Right atrium auricular region (tissue), 2 donors: Measurements from ENCODE around the gene RPTOR. TPM values are rescaled to one million over a fixed set of nuclear protein-coding genes. Genes with fewer than 3 reads are reported as not detected.

ENCODE experiments used
- DNase-seq: peaks from one replicate; pipeline ENCODE4 v3.0.0-alpha.2; 2019; ENCODE audit warnings: low spot score
- H3K27ac ChIP-seq, 2 donors: fragments of 200-600 bp; sonication (generic); 1 replicate in 1 of 2; 2 replicates in 1 of 2; pipeline ENCODE4 v1.5.1; 2016 to 2019
- H3K27me3 ChIP-seq, 2 donors: fragments of 200-600 bp; sonication (generic); one replicate each; pipeline versions ENCODE4 v1.5.1 to v1.6.0; 2017 to 2019
- H3K36me3 ChIP-seq: fragments of 200-600 bp; sonication (generic); one replicate; pipeline ENCODE4 v1.5.1; 2016
- H3K4me1 ChIP-seq, 2 donors: fragments of 200-600 bp; sonication (generic); one replicate each; pipeline versions ENCODE4 v1.5.1 to v1.6.0; 2017 to 2019
- H3K4me3 ChIP-seq, 2 donors: fragments of 200-600 bp; sonication (generic); 1 replicate in 1 of 2; 2 replicates in 1 of 2; pipeline ENCODE4 v1.5.1; 2017 to 2019; ENCODE audit warnings: mild to moderate bottlenecking in 1 of 2, moderate library complexity in 1 of 2
- H3K9me3 ChIP-seq, 2 donors: fragments of 200-600 bp; sonication (generic); one replicate each; pipeline ENCODE4 v1.5.1; 2019
- CTCF ChIP-seq, 2 donors: fragments of 200-600 bp; sonication (generic); IDR thresholded peaks; one replicate each; pipeline ENCODE4 v1.5.1; 2019; ENCODE audit warnings: antibody characterized with exemption in 2 of 2
- total RNA-seq, 2 donors: library from RNA; depleted of rRNA; stranded (reverse); fragments of >200 nt; gene quantifications; one replicate each; pipeline ENCODE4 v1.1.0, GENCODE V29; 2016

RPTOR gene
- total RNA-seq, 2 donors from 2014 or later: 19.9 to 22.6 TPM

DNA sequence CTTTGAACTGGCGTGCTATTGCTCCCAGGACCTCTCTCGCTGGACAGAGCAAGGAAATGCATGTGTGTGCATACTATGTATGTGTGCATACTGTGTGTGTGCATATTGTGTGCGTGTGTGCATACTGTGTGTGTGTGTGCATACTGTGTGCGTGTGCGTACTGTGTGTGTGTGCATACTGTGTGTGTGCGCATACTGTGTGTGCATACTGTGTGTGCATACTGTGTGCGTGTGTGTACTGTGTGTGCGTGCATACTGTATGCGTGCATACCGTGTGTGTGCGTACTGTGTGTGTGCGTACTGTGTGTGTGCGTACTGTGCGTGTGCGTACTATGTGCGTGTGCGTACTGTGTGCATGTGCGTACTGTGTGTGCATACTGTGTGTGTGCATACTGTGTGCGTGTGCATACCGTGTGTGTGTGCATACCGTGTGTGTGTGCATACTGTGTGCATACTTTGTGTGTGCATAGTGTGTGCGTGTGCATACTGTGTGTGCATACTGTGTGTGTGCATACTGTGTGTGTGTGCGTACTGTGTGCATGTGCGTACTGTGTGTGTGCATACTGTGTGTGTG is 89.4 kb downstream of the RPTOR start:
- Histone ChIP-seq H3K27ac (no peak overlapping the region), H3K36me3 (no peaks in the 10 kb centered on the region), H3K4me3 (no peak overlapping the region), H3K4me1 (no peaks in the 10 kb centered on the region), H3K9me3 (no peaks in the 10 kb centered on the region), H3K27me3 (no peaks in the 10 kb centered on the region)
- no peak for TF ChIP-seq CTCF (IDR thresholded peaks at IDR 0.05)
- DNase-seq: no peak

DNA sequence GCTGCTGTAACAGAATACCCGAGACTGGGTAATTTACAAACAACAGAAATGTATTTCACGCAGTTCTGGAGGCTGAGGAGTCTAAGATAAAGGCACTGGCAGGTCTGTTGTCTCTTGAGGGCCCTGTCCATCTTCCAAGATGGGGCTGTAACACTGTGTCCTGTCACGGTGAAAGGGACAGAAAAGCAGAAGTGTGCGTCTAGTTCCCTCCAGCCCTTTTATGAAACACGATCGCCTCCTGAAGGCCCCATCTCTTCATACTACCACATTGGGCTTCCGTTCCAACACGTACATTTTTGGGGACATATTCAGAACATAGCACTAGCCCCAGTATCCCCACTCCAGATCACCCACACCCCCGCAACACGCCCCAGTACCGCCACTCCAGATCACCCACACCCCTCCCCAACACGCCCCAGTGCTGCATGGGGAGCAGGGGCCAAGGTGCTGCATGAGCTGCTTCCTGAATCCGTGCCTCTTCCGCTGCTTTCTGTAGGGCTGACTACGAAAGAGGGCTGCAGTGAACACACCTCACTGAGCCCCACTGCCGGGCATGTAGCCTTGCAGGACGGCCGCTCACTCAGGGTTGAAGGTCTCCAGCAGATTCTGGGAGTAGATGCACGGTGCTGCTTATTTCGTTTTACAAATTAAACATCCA is 91.9 kb downstream of the RPTOR start:
- Histone ChIP-seq H3K4me1 (no peaks in the 10 kb centered on the region), H3K36me3 (no peaks in the 10 kb centered on the region), H3K27me3 (no peaks in the 10 kb centered on the region), H3K4me3 (no peak overlapping the region), H3K9me3 (no peaks in the 10 kb centered on the region), H3K27ac (no peak overlapping the region)
- no peak for DNase-seq
- no peak for TF ChIP-seq CTCF (IDR thresholded peaks at IDR 0.05)

- H3K36me3 ChIP-seq: no peaks in the 10 kb centered on the region
- H3K27ac ChIP-seq: no peak overlapping the region
- H3K4me3 ChIP-seq: no peak overlapping the region
- no peaks in the 10 kb centered on the region for H3K9me3 ChIP-seq
- TF ChIP-seq CTCF (IDR thresholded peaks at IDR 0.05): no peak
- no peaks in the 10 kb centered on the region for H3K27me3 ChIP-seq
- H3K4me1 ChIP-seq: no peaks in the 10 kb centered on the region
- DNase-seq: no peak
Measured at GRCh38 chr17:80637048-80637781, 92.6 kb downstream of the RPTOR start.

- Histone ChIP-seq H3K27ac (no peak overlapping the region), H3K27me3 (no peaks in the 10 kb centered on the region), H3K9me3 (no peaks in the 10 kb centered on the region), H3K4me1 (no peaks in the 10 kb centered on the region), H3K36me3 (no peaks in the 10 kb centered on the region), H3K4me3 (no peak overlapping the region)
- TF ChIP-seq CTCF (IDR thresholded peaks at IDR 0.05): no peak
- no peak for DNase-seq
Measured at GRCh38 chr17:80639658-80640057, 95.0 kb downstream of the RPTOR start.

DNA sequence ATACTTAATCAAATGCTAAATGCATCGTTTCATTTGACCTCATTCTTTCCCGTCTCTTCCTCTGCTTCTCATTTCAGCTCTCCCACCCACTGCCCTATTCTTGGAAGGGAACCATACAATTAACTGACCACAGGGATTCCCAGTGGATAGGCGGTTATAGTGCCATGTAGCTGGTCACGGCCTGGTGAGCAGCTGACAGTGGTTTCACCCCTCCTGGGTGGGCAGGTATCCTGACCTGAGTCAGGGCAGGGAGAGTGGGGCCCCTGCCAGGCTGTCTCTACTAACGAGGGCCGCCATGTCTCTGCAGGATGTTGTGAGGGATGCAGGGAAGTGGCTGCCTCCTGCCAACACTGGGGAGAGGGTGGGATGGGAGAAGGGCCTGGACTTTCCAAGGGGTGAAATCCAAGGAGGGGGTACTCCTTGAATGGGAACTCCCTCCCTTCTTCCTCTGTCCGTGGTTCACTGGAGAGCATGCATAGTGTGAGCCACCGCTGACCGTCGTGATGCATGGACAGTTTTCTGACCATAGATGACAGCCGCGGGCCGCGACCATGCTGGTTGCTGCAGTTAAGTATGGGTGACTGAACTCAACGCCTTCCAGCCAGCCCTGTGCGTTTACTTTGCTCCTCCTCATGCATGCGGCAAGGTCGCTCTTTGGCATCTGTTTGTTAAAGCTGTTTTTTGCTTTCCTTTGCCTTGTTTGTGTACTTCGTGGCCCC is 95.9 kb downstream of the RPTOR start:
- no peak overlapping the region for H3K4me3 ChIP-seq
- DNase-seq: no peak
- H3K4me1 ChIP-seq: no peaks in the 10 kb centered on the region
- no peak for TF ChIP-seq CTCF (IDR thresholded peaks at IDR 0.05)
- no peaks in the 10 kb centered on the region for H3K27me3 ChIP-seq
- H3K27ac ChIP-seq: no peak overlapping the region
- H3K9me3 ChIP-seq: no peaks in the 10 kb centered on the region
- H3K36me3 ChIP-seq: no peaks in the 10 kb centered on the region
